Measurements from ENCODE around the gene IGLL5. TPM values are rescaled to one million over a fixed set of nuclear protein-coding genes. Genes with fewer than 3 reads are reported as not detected.

IGLL5 gene
- total and polyA plus RNA-seq, 2 experiments from 2014 or later = not detected

- 39 to 46% methylated on average over 5 of the region's 5 CpGs for WGBS, 2 experiments (ENCODE audit: low coverage in 1 of 2, low lambda C conversion rate in 2 of 2, missing lambda C conversion rate in 2 of 2)
- Histone ChIP-seq H3K36me3 (ENCODE audit: low read depth) (no peaks in the 10 kb centered on the region), H3K4me2 (ENCODE audit: unreplicated experiment) (no peak overlapping the region), H3K9ac (no peak overlapping the region), H3F3A (ENCODE audit: insufficient read depth) (no peaks in the 10 kb centered on the region), H3K79me2 (ENCODE audit: insufficient read depth) (no peaks in the 10 kb centered on the region), H3K9me2 (ENCODE audit: insufficient read depth) (no peaks in the 10 kb centered on the region), H3K4me3 (no peak overlapping the region), H4K20me1 (ENCODE audit: insufficient read depth) (no peaks in the 10 kb centered on the region), H3K9me3 (ENCODE audit: low read depth) (no peaks in the 10 kb centered on the region), H3K27me3 (replicated peaks; ENCODE audit: insufficient read depth) (no peaks in the 10 kb centered on the region; the same call in 1 of the 2 replicates), H3K4me1 (ENCODE audit: insufficient read depth) (no peaks in the 10 kb centered on the region), H3K27ac (no peak overlapping the region), H2AFZ (no peak overlapping the region)
- in situ Hi-C loops (cut with MboI) = no loop called here
- TF ChIP-seq EZH2 (IDR thresholded peaks at IDR 0.05; ENCODE audit: insufficient read depth, poor library complexity, severe bottlenecking) = no peak
- no peak for DNase-seq
Measured at GRCh38 chr22:22879675-22880155, 7.9 kb upstream of the IGLL5 start.

GRCh38 chr22:22880645-22881044, 7.0 kb upstream of the IGLL5 start:
- Histone ChIP-seq H3K9ac (no peak overlapping the region), H3K27ac (no peak overlapping the region), H3K79me2 (ENCODE audit: insufficient read depth) (no peaks in the 10 kb centered on the region), H3F3A (ENCODE audit: insufficient read depth) (no peaks in the 10 kb centered on the region), H4K20me1 (ENCODE audit: insufficient read depth) (no peaks in the 10 kb centered on the region), H3K4me2 (ENCODE audit: unreplicated experiment) (no peak overlapping the region), H3K9me3 (ENCODE audit: low read depth) (no peaks in the 10 kb centered on the region), H3K9me2 (ENCODE audit: insufficient read depth) (no peaks in the 10 kb centered on the region), H3K4me1 (ENCODE audit: insufficient read depth) (no peaks in the 10 kb centered on the region), H2AFZ (no peak overlapping the region), H3K36me3 (ENCODE audit: low read depth) (no peaks in the 10 kb centered on the region), H3K27me3 (replicated peaks; ENCODE audit: insufficient read depth) (peaks cover 4% of the 10 kb centered on the region; the same call in 1 of the 2 replicates), H3K4me3 (no peak overlapping the region)
- 50 to 55% methylated on average over 9 of the region's 9 CpGs for WGBS, 2 experiments (ENCODE audit: low coverage in 1 of 2, low lambda C conversion rate in 2 of 2, missing lambda C conversion rate in 2 of 2)
- in situ Hi-C loops (cut with MboI) = no loop called here
- TF ChIP-seq EZH2 (IDR thresholded peaks at IDR 0.05; ENCODE audit: insufficient read depth, poor library complexity, severe bottlenecking) (no peak), EZH2phosphoT487 (IDR thresholded peaks at IDR 0.05; ENCODE audit: insufficient read depth, low read depth) (no peak)
- DNase-seq = no peak

- H3K27me3 ChIP-seq (replicated peaks; ENCODE audit: insufficient read depth) = peaks cover 11% of the 10 kb centered on the region; the same call in 1 of the 2 replicates
- no peaks in the 10 kb centered on the region for H4K20me1 ChIP-seq (ENCODE audit: insufficient read depth)
- H3K4me1 ChIP-seq (ENCODE audit: insufficient read depth) = no peaks in the 10 kb centered on the region
- TF ChIP-seq EZH2phosphoT487 (IDR thresholded peaks at IDR 0.05; ENCODE audit: insufficient read depth, low read depth) = no peak
- no peak for TF ChIP-seq EZH2 (IDR thresholded peaks at IDR 0.05; ENCODE audit: insufficient read depth, poor library complexity, severe bottlenecking)
- no peaks in the 10 kb centered on the region for H3K79me2 ChIP-seq (ENCODE audit: insufficient read depth)
- H3K27ac ChIP-seq = no peak overlapping the region
- H3K9me3 ChIP-seq (ENCODE audit: low read depth) = no peaks in the 10 kb centered on the region
- no peak overlapping the region for H2AFZ ChIP-seq
- H3F3A ChIP-seq (ENCODE audit: insufficient read depth) = no peaks in the 10 kb centered on the region
- H3K4me2 ChIP-seq (ENCODE audit: unreplicated experiment) = no peak overlapping the region
- H3K36me3 ChIP-seq (ENCODE audit: low read depth) = no peaks in the 10 kb centered on the region
- no peak overlapping the region for H3K9ac ChIP-seq
- H3K4me3 ChIP-seq = no peak overlapping the region
- H3K9me2 ChIP-seq (ENCODE audit: insufficient read depth) = no peaks in the 10 kb centered on the region
- 35 to 42% methylated on average over 10 of the region's 10 CpGs for WGBS, 2 experiments (ENCODE audit: low coverage in 1 of 2, low lambda C conversion rate in 2 of 2, missing lambda C conversion rate in 2 of 2)
- no peak for DNase-seq
- in situ Hi-C loops (cut with MboI) = no loop called here
Measured at GRCh38 chr22:22881116-22882000, 6.3 kb upstream of the IGLL5 start.

GRCh38 chr22:22882033-22882717, 5.4 kb upstream of the IGLL5 start:
- TF ChIP-seq EZH2 (IDR thresholded peaks at IDR 0.05; ENCODE audit: insufficient read depth, poor library complexity, severe bottlenecking) = no peak
- no peak for TF ChIP-seq EZH2phosphoT487 (IDR thresholded peaks at IDR 0.05; ENCODE audit: insufficient read depth, low read depth)
- Histone ChIP-seq H4K20me1 (ENCODE audit: insufficient read depth) (no peaks in the 10 kb centered on the region), H3K36me3 (ENCODE audit: low read depth) (no peaks in the 10 kb centered on the region), H3K9me3 (ENCODE audit: low read depth) (no peaks in the 10 kb centered on the region), H3K27ac (no peak overlapping the region), H3K4me3 (no peak overlapping the region), H3K27me3 (replicated peaks; ENCODE audit: insufficient read depth) (peaks cover 11% of the 10 kb centered on the region; the same call in 1 of the 2 replicates), H3K9ac (no peak overlapping the region), H3K79me2 (ENCODE audit: insufficient read depth) (no peaks in the 10 kb centered on the region), H3F3A (ENCODE audit: insufficient read depth) (no peaks in the 10 kb centered on the region), H3K9me2 (ENCODE audit: insufficient read depth) (no peaks in the 10 kb centered on the region), H3K4me1 (ENCODE audit: insufficient read depth) (no peaks in the 10 kb centered on the region), H2AFZ (no peak overlapping the region), H3K4me2 (ENCODE audit: unreplicated experiment) (no peak overlapping the region)
- in situ Hi-C loops (cut with MboI) = no loop called here
- DNase-seq = peak; percentile 23
- 58 to 68% methylated on average over 6 of the region's 6 CpGs for WGBS, 2 experiments (ENCODE audit: low coverage in 1 of 2, low lambda C conversion rate in 2 of 2, missing lambda C conversion rate in 2 of 2)
